Measurements from ENCODE around the gene TRIO. TPM values are rescaled to one million over a fixed set of nuclear protein-coding genes. Genes with fewer than 3 reads are reported as not detected.
A peak's percentile ranks its signal among the peaks of the same experiment; 100 is the strongest.

TRIO gene
- total RNA-seq, 6 donors from 2014 or later, result 138 to 408 (median 156) TPM

GRCh38 chr5:14401639-14402038, 258.5 kb downstream of the TRIO start:
- TF ChIP-seq EP300 (IDR thresholded peaks at IDR 0.05) (no peak), POLR2AphosphoS5 (IDR thresholded peaks at IDR 0.05) (no peak), CTCF (IDR thresholded peaks at IDR 0.05) (no peak), POLR2A (IDR thresholded peaks at IDR 0.05) (no peak)
- Histone ChIP-seq H3K9me3 (no peaks in the 10 kb centered on the region), H3K27me3 (no peaks in the 10 kb centered on the region), H3K27ac (no peak overlapping the region), H3K36me3 (peaks cover 7 to 65% (median 24%) of the 10 kb centered on the region in 4 donors), H3K4me1 (no peaks in the 10 kb centered on the region), H3K4me3 (no peak overlapping the region)
- no peak for ATAC-seq (ENCODE audit: low FRiP score in 2 of 2)
- no peak for DNase-seq
- 88 to 95% methylated on average over 3 of the region's 3 CpGs for WGBS, 2 donors

DNA sequence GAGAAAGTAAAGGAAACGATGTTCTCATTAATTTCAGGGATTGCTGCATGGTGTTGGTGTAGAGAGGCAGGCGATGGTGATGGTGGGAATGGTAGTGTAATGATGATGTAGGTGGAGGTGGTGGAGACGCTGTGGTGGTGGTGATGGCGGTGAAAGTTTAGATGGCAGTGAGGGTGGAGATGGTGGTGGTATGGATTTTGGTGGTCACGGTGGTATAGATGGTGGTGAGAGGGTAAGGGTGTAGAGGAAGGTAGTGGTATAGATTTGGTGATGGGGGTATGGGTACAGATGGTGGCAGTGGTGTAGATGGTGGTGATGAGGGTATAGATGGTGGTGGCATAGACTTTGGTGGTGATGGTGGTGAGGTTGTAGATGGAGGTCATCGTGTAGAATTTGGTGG, 259.3 kb downstream of the TRIO start:
- Histone ChIP-seq H3K9me3 (no peaks in the 10 kb centered on the region), H3K36me3 (peaks cover 7 to 65% (median 29%) of the 10 kb centered on the region in 4 donors), H3K4me1 (no peaks in the 10 kb centered on the region), H3K27me3 (no peaks in the 10 kb centered on the region), H3K27ac (no peak overlapping the region), H3K4me3 (no peak overlapping the region)
- no peak for DNase-seq
- 96 to 98% methylated on average over 6 of the region's 6 CpGs for WGBS, 2 donors
- TF ChIP-seq POLR2A (IDR thresholded peaks at IDR 0.05), result no peak
- TF ChIP-seq CTCF (IDR thresholded peaks at IDR 0.05), result no peak
- TF ChIP-seq EP300 (IDR thresholded peaks at IDR 0.05), result no peak
- TF ChIP-seq POLR2AphosphoS5 (IDR thresholded peaks at IDR 0.05), result no peak
- ATAC-seq (ENCODE audit: low FRiP score in 2 of 2), result no peak

DNA sequence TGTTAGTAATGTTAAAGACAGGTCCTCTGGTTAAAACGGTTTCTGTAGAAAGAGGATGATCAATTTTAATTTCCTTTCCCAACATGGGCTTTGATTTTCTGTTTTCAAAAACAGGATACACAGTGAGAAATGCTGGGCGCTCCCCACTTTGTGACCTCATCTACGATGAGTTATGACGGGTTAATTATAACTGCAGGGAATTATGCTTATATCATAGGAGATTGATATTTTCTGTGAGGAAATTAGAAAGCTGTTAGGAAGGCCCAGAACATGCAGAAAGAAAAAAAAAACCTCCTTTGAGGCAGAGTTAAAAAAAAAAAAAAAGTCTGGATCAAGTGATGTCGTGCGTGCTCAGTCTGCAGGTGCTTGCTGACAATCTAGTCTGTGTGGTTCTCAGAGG, 261.6 kb downstream of the TRIO start:
- ATAC-seq (ENCODE audit: low FRiP score in 2 of 2), result no peak
- Histone ChIP-seq H3K4me3 (no peak overlapping the region), H3K4me1 (no peaks in the 10 kb centered on the region), H3K36me3 (peaks cover 18 to 83% (median 38%) of the 10 kb centered on the region in 4 donors), H3K9me3 (no peaks in the 10 kb centered on the region), H3K27me3 (no peaks in the 10 kb centered on the region), H3K27ac (no peak overlapping the region)
- no peak for DNase-seq
- TF ChIP-seq POLR2AphosphoS5 (IDR thresholded peaks at IDR 0.05) (no peak), CTCF (IDR thresholded peaks at IDR 0.05) (no peak), POLR2A (IDR thresholded peaks at IDR 0.05) (no peak), EP300 (IDR thresholded peaks at IDR 0.05) (no peak)
- 91 to 92% methylated on average over 6 of the region's 6 CpGs for WGBS, 2 donors

GRCh38 chr5:14405267-14405666, 262.1 kb downstream of the TRIO start:
- no peak overlapping the region for H3K27ac ChIP-seq
- peak in 1 of 2 donors; percentile 41 for DNase-seq
- TF ChIP-seq CTCF (IDR thresholded peaks at IDR 0.05) (no peak), POLR2AphosphoS5 (IDR thresholded peaks at IDR 0.05) (no peak), EP300 (IDR thresholded peaks at IDR 0.05) (no peak), POLR2A (IDR thresholded peaks at IDR 0.05) (no peak)
- H3K4me1 ChIP-seq, result no peaks in the 10 kb centered on the region
- no peaks in the 10 kb centered on the region for H3K9me3 ChIP-seq
- 86 to 91% methylated on average over 9 to 10 of the region's 10 CpGs for WGBS, 2 donors
- H3K4me3 ChIP-seq, result no peak overlapping the region
- no peak for ATAC-seq (ENCODE audit: low FRiP score in 2 of 2)
- peaks cover 18 to 83% (median 41%) of the 10 kb centered on the region in 4 donors for H3K36me3 ChIP-seq
- H3K27me3 ChIP-seq, result no peaks in the 10 kb centered on the region

Measured in upper lobe of left lung (tissue), 6 donors.